Measurements from ENCODE around the gene VARS1.

VARS1 gene

DNA sequence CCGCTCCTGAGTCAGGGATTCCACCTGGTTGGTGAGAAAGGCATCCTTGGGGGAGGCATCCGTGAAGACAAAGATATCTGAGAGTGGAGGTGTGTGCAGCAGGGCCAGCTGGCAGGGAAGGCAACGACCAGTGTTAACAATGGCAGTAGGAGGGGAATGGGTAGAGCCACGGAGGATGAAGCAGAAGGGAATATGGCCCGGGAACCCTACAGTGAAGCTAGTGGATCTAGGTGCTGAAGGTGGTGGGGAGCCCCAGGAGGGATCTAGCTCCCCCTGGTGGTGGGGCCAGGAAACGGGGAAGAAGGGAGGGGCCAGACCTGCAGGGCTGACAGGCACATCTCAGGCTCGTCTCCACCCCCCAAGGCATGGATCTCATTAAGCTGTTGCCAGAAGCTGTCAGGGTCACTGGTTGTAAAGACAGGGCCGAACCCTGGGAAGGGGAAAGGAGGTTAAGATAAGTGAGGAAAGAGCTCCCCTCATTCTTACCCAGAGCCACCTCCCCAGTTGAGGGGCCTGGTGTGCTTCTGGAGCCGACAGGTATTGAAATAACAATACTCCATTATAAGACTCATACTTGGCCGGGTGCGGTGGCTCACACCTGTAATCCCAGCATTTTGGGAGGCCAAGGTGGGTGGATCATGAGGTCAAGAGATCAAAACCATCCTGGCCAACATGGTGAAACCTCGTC lies 25.7 kb downstream of the VARS1 start:
- DNase-seq: no peak

DNA sequence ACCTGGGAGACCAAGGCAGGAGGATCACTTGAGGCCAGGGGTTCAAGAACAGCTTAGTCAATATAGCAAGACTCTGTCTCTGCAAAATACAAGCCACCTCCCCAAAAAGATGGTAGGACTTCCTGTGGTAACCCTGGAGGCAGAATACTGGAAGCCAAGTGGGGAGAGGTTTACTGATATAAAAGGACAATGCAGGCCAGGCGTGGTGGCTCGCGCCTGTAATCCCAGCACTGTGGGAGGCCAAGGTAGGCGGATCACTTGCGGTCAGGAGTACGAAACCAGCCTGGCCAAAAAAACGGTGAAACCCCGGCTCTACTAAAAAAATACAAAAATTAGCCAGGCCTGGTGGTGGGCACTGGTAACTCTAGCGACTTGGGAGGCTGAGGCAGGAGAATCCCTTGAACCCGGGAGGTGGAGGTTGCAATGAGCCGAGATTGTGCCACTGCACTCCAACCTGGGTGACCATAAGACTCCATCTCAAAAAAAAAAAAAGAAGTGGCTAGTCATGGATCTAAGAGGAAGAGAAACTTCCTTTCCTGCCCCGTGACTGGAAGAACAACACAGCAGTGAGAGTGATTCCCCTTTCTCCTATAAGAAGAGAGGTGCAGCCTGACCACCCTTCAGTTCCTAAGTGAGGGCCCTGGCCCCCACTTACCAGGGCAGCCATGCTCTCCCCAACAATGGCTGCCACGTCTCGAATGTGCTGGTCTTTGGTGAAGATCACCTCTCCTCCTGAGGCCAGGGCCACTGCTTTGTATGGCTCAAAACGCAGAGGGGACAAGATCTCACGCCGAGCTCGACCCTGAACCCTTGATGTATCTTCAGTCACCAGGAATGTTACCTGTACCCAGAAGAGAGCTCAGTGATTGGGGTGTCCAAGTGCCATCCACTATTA lies 26.9 kb downstream of the VARS1 start:
- DNase-seq: no peak

DNA sequence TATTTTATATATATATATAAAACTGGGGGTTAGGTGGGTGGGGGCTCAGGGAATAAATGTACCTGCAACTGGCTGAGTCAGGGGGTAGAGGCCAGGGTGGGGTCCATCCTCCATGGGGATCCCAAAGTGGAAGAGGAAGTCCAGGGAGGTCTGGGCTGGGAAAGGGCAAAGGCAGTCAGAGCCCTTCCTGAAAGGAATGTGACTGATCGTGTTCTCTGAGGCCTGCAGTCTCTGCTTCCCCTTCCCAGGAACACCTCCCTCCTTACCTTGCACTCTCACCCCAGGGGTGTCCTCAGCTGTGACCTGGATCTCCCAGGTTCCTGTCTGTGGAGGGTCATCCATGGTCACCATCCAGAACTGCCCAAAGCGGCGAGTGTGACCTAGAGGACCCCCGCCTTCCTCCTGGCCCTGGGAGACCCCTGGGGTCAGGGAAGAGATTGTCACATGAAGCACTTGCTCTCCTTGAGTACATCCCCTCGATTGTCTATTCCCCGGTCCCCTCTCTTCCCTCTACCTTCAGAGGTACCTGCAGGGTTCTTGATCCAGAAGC lies 28.4 kb downstream of the VARS1 start:
- no peak for DNase-seq

DNA sequence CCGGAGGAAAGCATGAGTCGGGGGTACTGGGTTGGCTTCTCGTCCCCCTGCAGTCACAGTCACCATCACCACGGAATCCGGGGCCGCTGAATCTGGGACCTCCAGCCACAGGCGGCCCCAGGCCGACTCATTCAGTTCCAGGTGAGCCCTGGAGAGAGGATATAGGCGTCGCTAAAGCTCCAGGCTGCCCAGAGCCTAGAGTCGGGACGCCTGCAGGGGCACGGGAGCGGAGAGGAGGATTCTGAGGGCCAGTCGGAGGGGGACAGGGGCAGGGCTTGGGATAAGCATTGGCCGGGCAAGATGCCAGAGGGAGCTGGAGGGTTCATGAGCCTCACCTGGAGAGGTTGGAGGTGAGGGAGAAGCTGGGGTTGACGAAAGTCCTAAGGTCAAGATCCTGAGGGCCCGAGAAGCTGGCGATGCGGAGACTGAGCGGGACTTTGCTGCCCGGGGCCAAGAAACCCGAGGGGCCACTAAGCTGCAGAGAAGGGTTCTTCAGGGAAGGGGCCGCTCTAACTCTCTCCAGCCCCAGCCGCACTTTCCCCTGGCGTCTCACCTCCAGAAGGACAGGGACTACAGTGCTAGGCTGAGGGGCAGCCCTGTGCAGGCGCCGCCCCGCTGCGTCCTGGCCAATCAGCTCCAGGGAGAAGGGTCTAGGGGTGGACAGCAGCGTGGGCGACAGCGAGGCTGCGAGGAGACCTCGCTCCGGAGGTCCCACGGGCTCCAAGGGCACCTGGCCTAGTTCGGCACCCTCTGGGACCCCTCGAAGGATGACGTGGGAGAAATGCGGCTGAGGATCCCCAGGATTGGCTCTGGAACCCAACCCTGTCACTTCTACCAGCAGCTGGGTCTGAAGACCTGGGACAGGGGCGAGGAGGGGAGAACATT lies 29.4 kb downstream of the VARS1 start:
- DNase-seq: no peak

DNA sequence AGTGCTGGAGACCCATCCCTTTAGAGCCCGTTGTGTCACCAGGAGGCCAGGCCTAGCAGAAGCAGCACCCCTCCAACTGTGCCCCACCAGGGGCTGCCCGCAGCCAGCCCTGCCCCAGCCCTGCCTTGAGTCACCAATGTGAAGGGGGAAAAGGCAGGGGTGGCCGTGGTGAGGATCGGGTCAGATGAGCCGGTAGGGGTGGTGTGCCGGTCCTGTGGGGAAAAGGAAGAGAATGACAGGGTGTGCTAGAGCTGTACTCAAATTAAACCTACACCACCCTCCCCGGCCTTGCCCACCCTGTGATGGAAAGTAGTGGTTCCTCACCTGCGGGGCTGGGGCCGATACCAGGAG lies 30.0 kb downstream of the VARS1 start:
- no peak for DNase-seq

DNA sequence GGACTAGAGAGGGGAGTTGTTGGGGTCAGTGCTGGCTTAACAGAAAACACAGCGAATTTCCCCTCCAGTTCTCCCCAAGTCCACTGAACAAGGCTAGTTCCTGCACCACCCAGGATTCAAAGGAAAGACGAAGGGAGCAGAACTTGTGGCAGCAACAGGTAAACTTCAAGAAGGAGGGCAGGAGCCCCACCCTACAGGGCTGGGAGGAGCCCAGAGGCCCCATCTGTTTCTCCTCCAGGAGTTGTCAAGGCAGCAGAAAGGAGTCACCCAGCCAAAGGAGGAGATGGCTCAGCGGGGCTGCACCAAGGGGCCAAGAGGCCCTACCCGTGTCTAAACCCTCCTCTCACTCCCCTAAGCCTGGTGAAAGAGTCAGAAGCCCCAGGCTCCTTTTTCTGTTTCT lies 31.4 kb downstream of the VARS1 start:
- DNase-seq: no peak

DNA sequence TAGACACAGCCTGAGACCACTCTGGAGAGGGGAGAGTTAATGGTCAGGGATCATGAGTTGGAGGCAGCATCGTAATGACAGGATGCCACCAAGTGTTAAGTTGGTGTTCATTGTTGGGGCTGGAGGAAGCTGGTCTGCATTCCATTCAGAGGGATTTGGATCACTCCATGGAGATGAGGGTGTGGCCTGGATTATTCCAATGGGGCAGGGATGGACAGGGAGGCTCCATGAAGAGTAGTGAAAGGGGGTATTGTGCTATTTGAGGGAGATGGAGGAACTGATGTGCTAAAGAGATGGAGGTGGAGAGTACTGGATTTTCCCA lies 32.0 kb downstream of the VARS1 start:
- no peak for DNase-seq

DNA sequence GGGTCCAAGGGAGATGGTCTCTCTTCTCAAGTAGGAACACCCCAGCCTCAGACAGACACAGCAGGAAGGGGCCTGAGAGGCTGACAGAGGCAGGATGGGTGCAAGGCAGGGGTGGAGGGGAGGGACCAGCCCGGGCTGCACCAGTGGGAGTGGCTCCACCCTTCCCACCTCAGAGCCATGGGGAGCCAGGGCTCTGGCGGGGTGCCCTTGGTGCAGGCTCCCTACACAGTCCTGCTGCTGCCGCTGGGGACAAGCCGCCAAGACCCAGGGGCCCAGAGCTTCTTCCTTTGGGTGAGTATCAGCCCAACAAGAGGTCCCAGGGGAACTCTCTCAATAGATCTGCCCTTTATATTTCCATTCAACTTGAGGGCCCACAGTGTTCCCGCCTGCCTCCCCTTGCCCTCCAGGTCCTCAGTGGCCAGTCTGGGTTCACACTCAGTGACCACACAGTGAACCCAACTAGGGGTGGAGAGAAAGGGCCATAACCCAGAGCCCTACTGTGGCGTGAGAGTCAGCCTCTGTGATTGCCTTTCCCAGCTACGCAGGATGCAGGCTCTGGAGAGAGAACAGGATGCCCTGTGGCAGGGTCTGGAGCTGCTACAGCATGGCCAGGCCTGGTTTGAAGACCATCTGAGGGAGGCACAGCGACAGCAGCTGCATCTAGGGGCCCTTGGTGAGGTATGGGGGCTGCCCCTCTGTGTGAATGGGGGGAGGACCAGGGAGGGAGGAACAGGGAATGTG lies 32.5 kb downstream of the VARS1 start:
- DNase-seq: no peak

DNA sequence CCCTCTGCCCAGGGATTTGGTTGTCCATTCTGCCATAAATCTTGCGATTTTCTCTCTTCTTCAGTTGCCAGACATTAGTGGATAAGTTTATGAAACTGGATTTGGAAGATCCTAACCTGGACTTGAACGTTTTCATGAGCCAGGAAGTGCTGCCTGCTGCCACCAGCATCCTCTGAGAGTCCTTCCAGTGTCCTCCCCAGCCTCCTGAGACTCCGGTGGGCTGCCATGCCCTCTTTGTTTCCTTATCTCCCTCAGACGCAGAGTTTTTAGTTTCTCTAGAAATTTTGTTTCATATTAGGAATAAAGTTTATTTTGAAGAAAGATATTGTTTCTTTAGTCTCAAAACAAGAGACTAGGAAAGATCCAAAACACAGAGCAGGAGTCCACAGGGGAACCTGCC lies 33.2 kb downstream of the VARS1 start, which contains the start of gene SAPCD1:
TSS of gene SAPCD1 (plus strand) at position 301 of the 400 bp plus-strand sequence. CDS start 399 bp downstream, outside the sequence.
- no peak for DNase-seq

DNA sequence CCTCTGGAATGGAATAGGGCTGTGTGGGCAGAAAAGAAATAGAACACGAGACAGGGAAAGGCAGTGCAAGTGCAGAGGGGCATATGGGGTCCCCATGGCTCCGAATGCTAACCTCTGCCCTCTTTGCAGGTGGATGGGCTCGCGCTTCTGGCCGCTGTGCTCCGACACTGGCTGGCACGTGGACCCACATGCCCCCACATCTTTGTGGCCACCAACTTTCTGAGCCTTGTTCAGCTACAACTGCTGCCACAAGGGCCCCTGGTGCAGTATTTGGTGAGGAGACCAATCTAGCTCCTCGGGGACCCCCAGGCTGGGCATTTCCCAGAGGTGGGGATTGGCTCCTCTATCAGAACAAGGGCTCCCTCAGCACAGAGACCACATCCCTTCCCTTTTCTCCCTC lies 34.2 kb downstream of the VARS1 start:
- DNase-seq: no peak

DNA sequence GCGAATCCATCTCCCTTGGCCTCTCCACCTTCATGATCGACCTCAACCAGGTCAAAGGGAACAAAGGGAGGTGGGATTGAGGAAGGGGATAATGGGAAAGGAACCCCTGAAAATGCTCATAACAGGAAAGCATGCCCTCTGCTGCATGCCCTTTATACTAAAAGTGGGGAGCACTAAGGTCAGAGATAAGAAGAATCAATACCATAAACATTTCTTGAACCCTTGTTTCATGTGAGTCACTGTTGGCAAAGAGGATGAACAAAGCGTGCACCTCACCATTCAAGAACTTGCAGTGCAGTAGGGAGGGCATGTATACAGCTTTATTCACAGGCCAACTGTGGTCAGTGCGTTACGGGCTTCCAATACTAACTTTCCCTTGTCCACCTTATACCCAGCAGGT lies 34.8 kb downstream of the VARS1 start:
- DNase-seq: no peak

DNA sequence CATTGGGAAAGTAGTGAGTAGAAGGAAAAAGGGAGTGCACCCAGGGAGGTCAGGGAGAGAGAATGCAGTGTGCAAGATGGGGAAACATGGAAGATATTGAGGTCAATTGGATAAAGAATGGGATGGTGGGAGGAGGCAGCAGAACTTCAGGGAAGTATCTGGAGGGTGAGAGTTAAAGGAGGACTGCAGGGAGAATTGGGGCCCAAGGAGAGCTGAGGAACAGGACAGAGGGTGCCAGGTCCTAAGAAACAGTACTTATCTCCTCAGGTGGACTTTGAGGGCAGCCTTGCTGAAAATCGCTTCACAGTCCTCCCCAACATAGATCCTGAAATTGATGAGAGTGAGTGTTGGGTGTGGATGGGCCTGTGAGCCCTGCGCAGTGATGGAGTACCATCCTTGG lies 37.3 kb downstream of the VARS1 start:
- DNase-seq: no peak

DNA sequence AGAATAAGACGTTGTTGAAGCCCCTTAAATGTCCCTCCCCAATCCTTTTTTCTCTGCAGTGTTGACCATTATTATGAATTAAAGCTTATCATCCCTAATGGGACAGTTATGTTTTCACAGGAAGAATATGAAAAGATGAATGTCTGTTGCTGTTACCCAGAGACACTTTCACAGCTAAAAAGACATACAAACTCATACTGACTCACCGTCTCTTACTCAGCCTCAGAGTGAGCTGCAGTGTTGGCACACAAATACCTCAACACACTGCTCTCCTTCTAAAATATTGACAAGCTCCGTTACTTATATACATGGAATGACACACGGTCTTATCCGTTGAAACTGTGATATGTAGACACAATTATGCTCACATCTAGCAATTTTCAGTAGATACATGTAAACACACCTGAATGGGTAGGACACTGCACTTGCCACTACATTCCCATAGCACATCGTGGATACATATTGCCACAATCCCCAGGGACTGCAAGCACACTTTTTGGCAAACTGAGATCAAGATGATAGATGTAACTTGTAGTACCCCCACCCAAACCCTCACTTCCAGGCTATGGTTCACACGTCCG lies 42.7 kb downstream of the VARS1 start:
- no peak for DNase-seq

DNA sequence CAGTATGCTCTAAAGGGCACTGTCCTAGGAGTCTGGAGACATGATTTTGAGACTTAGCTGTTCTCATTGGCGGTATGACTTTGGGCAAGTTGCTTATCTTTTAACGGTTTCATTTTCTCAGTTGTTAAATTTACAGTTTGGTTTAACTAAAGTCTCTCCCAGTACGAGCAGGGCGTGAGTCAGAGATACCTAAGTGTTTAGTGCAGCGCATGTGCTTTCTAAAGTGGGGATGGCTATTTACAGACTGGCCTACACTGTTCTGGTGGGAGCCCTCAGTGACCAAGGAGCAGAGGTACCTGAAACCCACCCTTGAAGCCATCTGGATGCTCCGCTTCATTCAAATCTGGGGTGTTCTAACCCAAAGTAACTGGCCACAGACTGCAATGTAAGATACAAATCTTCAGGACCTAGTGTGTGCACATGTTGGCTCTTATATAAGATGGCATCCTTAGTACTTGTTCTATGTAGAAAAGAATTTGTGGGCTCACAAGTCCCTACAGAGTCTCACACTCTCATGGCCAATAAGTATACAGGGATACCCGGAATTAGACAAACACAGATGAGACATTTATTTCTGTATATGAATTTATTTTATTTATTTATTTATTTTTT lies 45.0 kb downstream of the VARS1 start:
- no peak for DNase-seq

DNA sequence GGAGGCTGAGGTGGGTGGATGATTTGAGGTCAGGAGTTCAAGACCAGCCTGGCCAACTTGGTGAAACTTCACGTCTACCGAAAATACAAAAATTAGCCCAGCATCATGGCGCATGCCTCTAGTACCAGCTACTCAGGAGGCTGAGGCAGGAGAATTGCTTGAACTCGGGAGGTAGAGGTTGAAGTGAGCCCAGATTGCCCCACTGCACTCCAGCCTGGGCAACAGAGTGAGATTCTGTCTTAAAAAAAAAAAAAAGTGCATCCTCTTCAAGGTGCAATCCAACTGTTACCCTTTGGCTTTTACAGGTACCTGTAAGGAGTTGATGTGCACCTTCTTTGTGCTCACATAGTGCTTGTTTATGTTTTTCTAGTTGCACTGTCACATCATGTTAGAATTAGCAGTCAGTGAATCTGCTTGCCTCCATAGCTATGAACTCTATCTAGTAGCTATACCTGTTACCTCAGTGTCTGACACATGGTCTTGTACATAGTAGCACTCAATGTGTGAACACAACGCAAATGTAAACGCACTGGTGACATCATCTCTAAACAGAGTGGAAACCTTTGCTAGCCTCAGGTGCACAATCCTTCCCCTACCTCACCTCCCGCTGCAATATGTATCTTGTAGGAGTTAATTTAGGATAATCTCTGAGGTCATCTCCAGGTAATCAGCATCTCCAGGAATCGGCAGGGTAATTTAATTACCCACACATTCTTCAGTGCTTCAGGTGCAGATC lies 46.1 kb downstream of the VARS1 start:
- DNase-seq: no peak

Measured in NCI-H1092 (cell line).